ENCODE measurements around the gene PSMD4.
"Not testable (repeated sequence)": the region's sequence is repeated elsewhere in the genome, so short reads cannot be mapped to it uniquely, and the experiment has no call there.

Gene PSMD4

GRCh38 chr1:151254217-151255213 lies at the start of gene PSMD4:
PSMD4 (plus strand) TSS chr1:151254734; CDS start chr1:151254783, 49 bp downstream.
- DNase-seq (ENCODE audit: low spot score): peak; percentile 98
- Histone ChIP-seq H3K27ac (peak within 1 kb of the TSS; percentile 90 to 91), H3K4me3 (peak within 1 kb of the TSS; percentile 90)
- TF ChIP-seq CTCF (IDR thresholded peaks at IDR 0.05): no peak

GRCh38 chr1:151205381-151205965 lies 49.1 kb upstream of the PSMD4 start:
- H3K4me3 ChIP-seq; H3K27ac ChIP-seq; DNase-seq (ENCODE audit: low spot score): not testable (repeated sequence)

GRCh38 chr1:151210830-151211229 lies 43.7 kb upstream of the PSMD4 start:
- H3K4me3 ChIP-seq: no peak overlapping the region
- no peak for DNase-seq (ENCODE audit: low spot score)
- H3K27ac ChIP-seq: no peak overlapping the region
- no peak for TF ChIP-seq CTCF (IDR thresholded peaks at IDR 0.05)

GRCh38 chr1:151211972-151212705 lies 42.4 kb upstream of the PSMD4 start:
- no peak overlapping the region for H3K27ac ChIP-seq
- DNase-seq (ENCODE audit: low spot score): no peak
- TF ChIP-seq CTCF (IDR thresholded peaks at IDR 0.05): no peak
- no peak overlapping the region for H3K4me3 ChIP-seq

- no peak for DNase-seq (ENCODE audit: low spot score)
- no peak overlapping the region for H3K27ac ChIP-seq
- no peak overlapping the region for H3K4me3 ChIP-seq
- TF ChIP-seq CTCF (IDR thresholded peaks at IDR 0.05): no peak
Observed at GRCh38 chr1:151213560-151213959, 41.0 kb upstream of the PSMD4 start.

- TF ChIP-seq CTCF (IDR thresholded peaks at IDR 0.05): no peak
- H3K27ac ChIP-seq: no peak overlapping the region
- DNase-seq (ENCODE audit: low spot score): no peak
- H3K4me3 ChIP-seq: no peak overlapping the region
Observed at GRCh38 chr1:151221616-151222015, 32.9 kb upstream of the PSMD4 start.

GRCh38 chr1:151222130-151222529 lies 32.4 kb upstream of the PSMD4 start:
- TF ChIP-seq CTCF (IDR thresholded peaks at IDR 0.05): no peak
- no peak overlapping the region for H3K4me3 ChIP-seq
- H3K27ac ChIP-seq: no peak overlapping the region
- DNase-seq (ENCODE audit: low spot score): no peak

Measured in coronary artery (tissue), 2 donors.